Activated T-helper 1 cell treated with anti-CD3 and anti-CD28 coated beads, Interleukin-2, amount 50 U/mL, for 16 hours (primary cell): Measurements from ENCODE around the gene NR2C2.
"Not testable (repeated sequence)": the region's sequence is repeated elsewhere in the genome, so short reads cannot be mapped to it uniquely, and the experiment has no call there.

Source experiments
- DNase-seq, 2 donors: peaks; one replicate each; pipeline ENCODE4 v3.0.0-alpha.2; 2020; ENCODE audit warnings: low read depth in 1 of 2, low spot score in 1 of 2

Gene NR2C2

GRCh38 chr3:14947100-14947885 is at the start of gene NR2C2:
NR2C2 (plus strand) TSS chr3:14947583; CDS start chr3:15003915, 56,332 bp downstream.
- peak; percentile 79 to 83 for DNase-seq

- no peak for DNase-seq
Measured at GRCh38 chr3:14898929-14899328, 48.5 kb upstream of the NR2C2 start.

GRCh38 chr3:14899993-14900618 is 47.3 kb upstream of the NR2C2 start:
- no peak for DNase-seq

- DNase-seq, result no peak
Measured at GRCh38 chr3:14900881-14901873, 46.2 kb upstream of the NR2C2 start.

GRCh38 chr3:14902719-14903118 is 44.7 kb upstream of the NR2C2 start:
- no peak for DNase-seq

GRCh38 chr3:14903501-14903900 is 43.9 kb upstream of the NR2C2 start:
- not testable (repeated sequence) for DNase-seq

GRCh38 chr3:14905055-14905657 is 42.2 kb upstream of the NR2C2 start:
- no peak for DNase-seq

GRCh38 chr3:14906355-14906971 is 40.9 kb upstream of the NR2C2 start:
- no peak for DNase-seq

GRCh38 chr3:14907043-14907966 is 40.1 kb upstream of the NR2C2 start:
- DNase-seq, result no peak

GRCh38 chr3:14909250-14909649 is 38.1 kb upstream of the NR2C2 start:
- DNase-seq, result no peak

- DNase-seq, result no peak
Measured at GRCh38 chr3:14911651-14912050, 35.7 kb upstream of the NR2C2 start.

- DNase-seq, result no peak
Measured at GRCh38 chr3:14913071-14913925, 34.1 kb upstream of the NR2C2 start.

- no peak for DNase-seq
Measured at GRCh38 chr3:14913926-14914778, 33.2 kb upstream of the NR2C2 start.

GRCh38 chr3:14914779-14915117 is 32.6 kb upstream of the NR2C2 start:
- no peak for DNase-seq

GRCh38 chr3:14915636-14916222 is 31.7 kb upstream of the NR2C2 start:
- DNase-seq, result no peak

GRCh38 chr3:14918356-14918860 is 29.0 kb upstream of the NR2C2 start:
- no peak for DNase-seq

GRCh38 chr3:14920536-14920935 is 26.8 kb upstream of the NR2C2 start:
- DNase-seq, result no peak
